ENCODE data around the gene LONRF3. TPM values are rescaled to one million over a fixed set of nuclear protein-coding genes. Genes with fewer than 3 reads are reported as not detected.
A peak's percentile ranks its signal among the peaks of the same experiment; 100 is the strongest.

The LONRF3 gene
- total RNA-seq, 1 experiment from 2014 or later = 13.1 TPM

GRCh38 chrX:119007189-119007770 lies 32.9 kb downstream of the LONRF3 start:
- POLR2A ChIA-PET = no interaction called here
- no peak overlapping the region for H3K4me3 ChIP-seq (ENCODE audit: low read depth in 2 of 2, low read length in 2 of 2)
- no peak for ATAC-seq
- no TSS peak for BruUV-seq (replicated peaks)
- no peaks in the 10 kb centered on the region for H3K27me3 ChIP-seq (ENCODE audit: control insufficient read depth, insufficient read depth, low read length)
- no peak for DNase-seq (ENCODE audit: low read depth, low spot score)
- intact Hi-C loops (cut with micrococcal nuclease; ENCODE audit: unreplicated experiment) (loop anchor here (5.0 to 10.0 kb wide), 2 partner anchors 160 to 208 kb away; no protein-coding TSS in a partner anchor), in situ Hi-C loops (cut with HindIII; ENCODE audit: low pct_unique_long_range_greater_than_20kb, low sequenced_read_pairs) (no loop called here)
- CTCF ChIA-PET = no interaction called here
- no peaks in the 10 kb centered on the region for H3K36me3 ChIP-seq (ENCODE audit: control insufficient read depth, insufficient read depth, low read length)
- TF ChIP-seq TCF7L2 (IDR thresholded peaks at IDR 0.05; ENCODE audit: low read depth, low read length) (no peak), CTCF (IDR thresholded peaks at IDR 0.05) (no peak), REST (IDR thresholded peaks at IDR 0.05; ENCODE audit: insufficient read depth in 1 of 2, low read depth in 2 of 2, low read length in 1 of 2) (no peak), SIN3A (IDR thresholded peaks at IDR 0.05; ENCODE audit: borderline replicate concordance, insufficient read depth, low read depth, low read length) (no peak), POLR2AphosphoS5 (IDR thresholded peaks at IDR 0.05; ENCODE audit: low read depth, low read length) (no peak)
- H3K27ac ChIP-seq (ENCODE audit: low read length) = peak overlapping the region; percentile 25; the same call in 1 of the 2 replicates
- no peaks in the 10 kb centered on the region for H3K9me3 ChIP-seq (ENCODE audit: control insufficient read depth, insufficient read depth, low read depth, low read length)
- H3K4me1 ChIP-seq (ENCODE audit: control insufficient read depth, insufficient read depth, low read length) = peaks cover 10% of the 10 kb centered on the region; the same call in 1 of the 2 replicates

GRCh38 chrX:119008110-119008744 lies 33.8 kb downstream of the LONRF3 start:
- Histone ChIP-seq H3K27me3 (ENCODE audit: control insufficient read depth, insufficient read depth, low read length) (no peaks in the 10 kb centered on the region), H3K27ac (ENCODE audit: low read length) (no peak overlapping the region; the same call in 1 of the 2 replicates), H3K36me3 (ENCODE audit: control insufficient read depth, insufficient read depth, low read length) (no peaks in the 10 kb centered on the region), H3K9me3 (ENCODE audit: control insufficient read depth, insufficient read depth, low read depth, low read length) (no peaks in the 10 kb centered on the region), H3K4me3 (ENCODE audit: low read depth in 2 of 2, low read length in 2 of 2) (no peak overlapping the region), H3K4me1 (ENCODE audit: control insufficient read depth, insufficient read depth, low read length) (peaks cover 14% of the 10 kb centered on the region; the same call in 1 of the 2 replicates)
- in situ Hi-C loops (cut with HindIII; ENCODE audit: low pct_unique_long_range_greater_than_20kb, low sequenced_read_pairs) (no loop called here), intact Hi-C loops (cut with micrococcal nuclease; ENCODE audit: unreplicated experiment) (loop anchor here (2.0 to 10.0 kb wide), 3 partner anchors 57 to 207 kb away; no protein-coding TSS in a partner anchor)
- TF ChIP-seq CTCF (IDR thresholded peaks at IDR 0.05) = peak; percentile 83
- no peak for TF ChIP-seq POLR2AphosphoS5 (IDR thresholded peaks at IDR 0.05; ENCODE audit: low read depth, low read length)
- no TSS peak for BruUV-seq (replicated peaks)
- DNase-seq (ENCODE audit: low read depth, low spot score) (peak; percentile 25), ATAC-seq (peak; percentile 66)
- ChIA-PET CTCF (no interaction called here), POLR2A (no interaction called here)
